ENCODE results near the gene APBA2.

The APBA2 gene

DNA sequence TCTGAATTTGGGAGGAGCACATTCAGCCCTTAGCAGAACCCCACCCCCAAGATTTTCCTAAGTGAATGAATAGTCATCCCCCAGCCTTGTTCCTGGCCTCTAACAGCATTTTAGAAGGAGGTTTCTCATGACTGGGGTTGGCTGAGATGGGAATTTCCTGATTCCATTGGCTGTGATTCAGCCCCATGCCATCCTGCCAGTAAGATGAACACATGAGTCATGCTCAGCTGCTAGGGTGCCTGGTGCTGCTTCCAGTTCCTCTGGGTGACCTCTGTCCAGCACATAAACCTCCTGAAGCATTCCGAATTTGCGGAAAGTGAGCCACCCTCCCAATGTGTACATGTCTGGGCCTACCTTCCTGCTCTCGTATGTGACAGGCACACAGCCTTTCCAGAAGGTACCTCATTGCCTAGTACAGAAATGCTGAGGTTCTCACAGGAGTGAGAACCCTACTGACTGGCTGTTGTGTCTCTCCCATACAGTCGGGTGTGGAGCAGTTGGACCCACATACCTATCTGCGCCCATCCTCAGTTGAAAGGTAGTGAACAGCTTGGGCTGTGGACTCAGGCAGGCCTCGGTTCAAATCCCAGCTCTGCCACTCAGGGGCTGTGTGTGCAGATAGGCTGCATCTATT lies 91.7 kb downstream of the APBA2 start:
- H3K9me3 ChIP-seq (ENCODE audit: insufficient read depth, low read length): no peaks in the 10 kb centered on the region
- no peak overlapping the region for H3K4me3 ChIP-seq (ENCODE audit: low read length)
- no peak overlapping the region for H3K4me2 ChIP-seq (ENCODE audit: low read length)
- peaks cover 15% of the 10 kb centered on the region for H3K4me1 ChIP-seq (ENCODE audit: low read length)
- H2AFZ ChIP-seq (ENCODE audit: low read depth, low read length): no peak overlapping the region
- no peaks in the 10 kb centered on the region for H4K20me1 ChIP-seq (ENCODE audit: insufficient read depth, low read length)
- H3K36me3 ChIP-seq (replicated peaks; ENCODE audit: low read depth, low read length): no peaks in the 10 kb centered on the region
- H3K27me3 ChIP-seq (ENCODE audit: low read depth, low read length): no peaks in the 10 kb centered on the region
- H3K9ac ChIP-seq (ENCODE audit: low read length): no peak overlapping the region
- TF ChIP-seq, protein P1, sequence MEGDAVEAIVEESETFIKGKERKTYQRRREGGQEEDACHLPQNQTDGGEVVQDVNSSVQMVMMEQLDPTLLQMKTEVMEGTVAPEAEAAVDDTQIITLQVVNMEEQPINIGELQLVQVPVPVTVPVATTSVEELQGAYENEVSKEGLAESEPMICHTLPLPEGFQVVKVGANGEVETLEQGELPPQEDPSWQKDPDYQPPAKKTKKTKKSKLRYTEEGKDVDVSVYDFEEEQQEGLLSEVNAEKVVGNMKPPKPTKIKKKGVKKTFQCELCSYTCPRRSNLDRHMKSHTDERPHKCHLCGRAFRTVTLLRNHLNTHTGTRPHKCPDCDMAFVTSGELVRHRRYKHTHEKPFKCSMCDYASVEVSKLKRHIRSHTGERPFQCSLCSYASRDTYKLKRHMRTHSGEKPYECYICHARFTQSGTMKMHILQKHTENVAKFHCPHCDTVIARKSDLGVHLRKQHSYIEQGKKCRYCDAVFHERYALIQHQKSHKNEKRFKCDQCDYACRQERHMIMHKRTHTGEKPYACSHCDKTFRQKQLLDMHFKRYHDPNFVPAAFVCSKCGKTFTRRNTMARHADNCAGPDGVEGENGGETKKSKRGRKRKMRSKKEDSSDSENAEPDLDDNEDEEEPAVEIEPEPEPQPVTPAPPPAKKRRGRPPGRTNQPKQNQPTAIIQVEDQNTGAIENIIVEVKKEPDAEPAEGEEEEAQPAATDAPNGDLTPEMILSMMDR (IDR thresholded peaks at IDR 0.05; ENCODE audit: low read depth, low read length): no peak
- TF ChIP-seq EZH2phosphoT487 (IDR thresholded peaks at IDR 0.05; ENCODE audit: low read depth): no peak
- H3K79me2 ChIP-seq (ENCODE audit: low read length): no peaks in the 10 kb centered on the region
- H3K27ac ChIP-seq (ENCODE audit: low read length): no peak overlapping the region

DNA sequence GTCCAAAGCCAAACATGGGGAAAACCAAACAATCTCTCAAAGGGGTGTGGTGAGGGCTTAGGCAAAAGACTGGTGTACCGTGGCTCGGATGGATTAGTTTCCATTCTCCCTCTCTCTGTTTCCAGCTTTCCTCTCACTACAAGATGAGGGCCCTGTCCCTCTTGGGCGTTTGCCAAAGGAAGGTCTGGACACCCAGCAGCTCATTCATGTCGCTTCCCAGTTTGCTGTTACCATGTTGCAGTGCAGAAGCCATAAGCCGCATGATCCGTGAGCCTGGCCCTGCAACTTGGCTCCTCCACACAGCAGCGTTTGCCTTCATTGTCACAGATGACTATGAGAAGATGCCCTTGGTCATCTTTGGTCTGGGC lies 92.2 kb downstream of the APBA2 start:
- TF ChIP-seq, protein P1 (IDR thresholded peaks at IDR 0.05; ENCODE audit: low read depth, low read length): no peak
- TF ChIP-seq EZH2phosphoT487 (IDR thresholded peaks at IDR 0.05; ENCODE audit: low read depth): no peak
- H3K4me2 ChIP-seq (ENCODE audit: low read length): no peak overlapping the region
- H3K27ac ChIP-seq (ENCODE audit: low read length): no peak overlapping the region
- no peaks in the 10 kb centered on the region for H4K20me1 ChIP-seq (ENCODE audit: insufficient read depth, low read length)
- no peak overlapping the region for H3K4me3 ChIP-seq (ENCODE audit: low read length)
- peaks cover 10% of the 10 kb centered on the region for H3K4me1 ChIP-seq (ENCODE audit: low read length)
- H2AFZ ChIP-seq (ENCODE audit: low read depth, low read length): no peak overlapping the region
- H3K9me3 ChIP-seq (ENCODE audit: insufficient read depth, low read length): no peaks in the 10 kb centered on the region
- H3K36me3 ChIP-seq (replicated peaks; ENCODE audit: low read depth, low read length): no peaks in the 10 kb centered on the region
- H3K27me3 ChIP-seq (ENCODE audit: low read depth, low read length): no peaks in the 10 kb centered on the region
- no peak overlapping the region for H3K9ac ChIP-seq (ENCODE audit: low read length)
- H3K79me2 ChIP-seq (ENCODE audit: low read length): no peaks in the 10 kb centered on the region

DNA sequence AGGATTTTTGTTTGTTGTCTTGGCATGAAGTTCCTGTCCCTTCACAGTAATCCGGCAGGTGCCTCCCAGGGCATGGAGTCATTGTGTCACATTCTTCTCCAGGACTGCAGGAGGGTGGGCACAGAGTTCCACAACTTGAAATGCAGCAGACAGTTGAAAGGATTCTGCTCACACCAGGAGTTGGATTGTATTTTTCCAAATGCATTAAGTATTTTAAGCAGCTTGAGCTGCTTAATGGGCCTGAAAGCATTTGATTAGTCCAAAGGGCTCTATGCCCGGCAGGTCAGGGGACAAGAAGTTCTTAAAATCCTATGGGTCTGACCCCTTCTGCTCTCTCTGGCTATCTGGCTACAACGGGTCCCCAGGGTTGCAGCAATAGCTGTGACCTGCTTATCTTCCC lies 92.9 kb downstream of the APBA2 start:
- no peak overlapping the region for H3K27ac ChIP-seq (ENCODE audit: low read length)
- no peak overlapping the region for H3K9ac ChIP-seq (ENCODE audit: low read length)
- no peaks in the 10 kb centered on the region for H3K9me3 ChIP-seq (ENCODE audit: insufficient read depth, low read length)
- H3K79me2 ChIP-seq (ENCODE audit: low read length): no peaks in the 10 kb centered on the region
- H3K27me3 ChIP-seq (ENCODE audit: low read depth, low read length): no peaks in the 10 kb centered on the region
- H3K4me1 ChIP-seq (ENCODE audit: low read length): peaks cover 4% of the 10 kb centered on the region
- no peak overlapping the region for H3K4me3 ChIP-seq (ENCODE audit: low read length)
- H3K36me3 ChIP-seq (replicated peaks; ENCODE audit: low read depth, low read length): no peaks in the 10 kb centered on the region
- TF ChIP-seq, protein P1 (IDR thresholded peaks at IDR 0.05; ENCODE audit: low read depth, low read length): no peak
- no peak for TF ChIP-seq EZH2phosphoT487 (IDR thresholded peaks at IDR 0.05; ENCODE audit: low read depth)
- H4K20me1 ChIP-seq (ENCODE audit: insufficient read depth, low read length): no peaks in the 10 kb centered on the region
- H3K4me2 ChIP-seq (ENCODE audit: low read length): no peak overlapping the region
- no peak overlapping the region for H2AFZ ChIP-seq (ENCODE audit: low read depth, low read length)

DNA sequence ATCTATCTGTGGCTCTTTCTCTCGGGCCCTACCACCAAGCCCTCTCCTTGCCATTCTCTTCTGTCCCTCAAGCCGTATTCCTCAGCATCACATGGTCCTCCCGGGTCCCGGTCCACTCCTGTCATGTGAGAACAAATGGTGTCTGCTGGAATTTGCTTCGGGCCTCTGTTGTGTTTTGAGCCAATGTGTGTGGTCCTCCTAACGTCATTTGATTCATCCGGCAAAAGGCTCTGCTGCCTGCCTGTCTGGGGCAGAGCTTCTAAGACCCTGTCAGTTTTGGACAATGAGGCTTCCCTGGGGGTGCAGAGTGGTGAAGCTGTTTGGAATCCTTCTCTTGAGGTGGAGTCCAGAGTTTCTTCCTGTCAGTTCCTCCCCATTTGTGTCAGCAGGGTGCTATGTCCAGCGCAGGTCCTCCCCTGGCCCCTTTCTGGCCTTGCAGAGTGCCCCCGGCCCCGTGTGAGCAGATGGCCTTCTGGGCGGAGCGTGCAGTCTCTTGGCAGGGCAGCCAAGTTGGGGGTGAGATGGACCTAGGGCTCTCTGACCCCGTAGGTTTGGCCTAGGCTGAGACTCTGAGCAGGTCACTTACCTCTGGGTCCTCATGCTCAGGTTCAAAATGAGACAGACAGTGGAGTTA lies 93.6 kb downstream of the APBA2 start:
- no peak overlapping the region for H3K9ac ChIP-seq (ENCODE audit: low read length)
- H2AFZ ChIP-seq (ENCODE audit: low read depth, low read length): no peak overlapping the region
- H3K27ac ChIP-seq (ENCODE audit: low read length): no peak overlapping the region
- no peaks in the 10 kb centered on the region for H3K79me2 ChIP-seq (ENCODE audit: low read length)
- no peaks in the 10 kb centered on the region for H3K9me3 ChIP-seq (ENCODE audit: insufficient read depth, low read length)
- H3K36me3 ChIP-seq (replicated peaks; ENCODE audit: low read depth, low read length): no peaks in the 10 kb centered on the region
- H3K27me3 ChIP-seq (ENCODE audit: low read depth, low read length): no peaks in the 10 kb centered on the region
- TF ChIP-seq, protein P1 (IDR thresholded peaks at IDR 0.05; ENCODE audit: low read depth, low read length): no peak
- H3K4me2 ChIP-seq (ENCODE audit: low read length): no peak overlapping the region
- H3K4me1 ChIP-seq (ENCODE audit: low read length): no peaks in the 10 kb centered on the region
- no peak overlapping the region for H3K4me3 ChIP-seq (ENCODE audit: low read length)
- H4K20me1 ChIP-seq (ENCODE audit: insufficient read depth, low read length): no peaks in the 10 kb centered on the region
